Cerebellar nuclear complex (tissue), 1 donor: ENCODE measurements around the gene NEUROD4.

Experiments used
- DNase-seq, 2 experiments: peaks; one replicate each; lab custom pipeline; 2025; lab: John Stamatoyannopoulos, UW

The NEUROD4 gene

DNA sequence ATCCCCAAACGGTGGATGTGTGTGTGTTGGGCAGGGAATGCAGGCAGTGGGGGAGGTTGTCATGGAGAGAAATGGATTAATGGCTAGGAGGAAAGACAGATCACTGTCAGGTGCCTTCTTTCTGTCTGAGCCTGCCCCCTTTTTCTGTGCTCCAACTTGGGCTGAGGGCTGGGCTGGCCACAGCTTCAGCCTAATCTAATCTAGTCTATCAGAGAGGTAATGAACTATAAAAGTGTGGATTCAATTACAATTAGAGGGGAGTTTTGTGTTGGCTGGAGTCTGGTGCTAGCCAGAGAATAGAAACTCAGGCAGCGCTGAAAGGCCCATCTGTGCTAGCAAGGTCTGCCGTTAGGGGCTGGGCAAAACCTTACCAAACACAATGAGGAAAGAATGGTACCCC is 41.2 kb downstream of the NEUROD4 start:
- no peak for DNase-seq

DNA sequence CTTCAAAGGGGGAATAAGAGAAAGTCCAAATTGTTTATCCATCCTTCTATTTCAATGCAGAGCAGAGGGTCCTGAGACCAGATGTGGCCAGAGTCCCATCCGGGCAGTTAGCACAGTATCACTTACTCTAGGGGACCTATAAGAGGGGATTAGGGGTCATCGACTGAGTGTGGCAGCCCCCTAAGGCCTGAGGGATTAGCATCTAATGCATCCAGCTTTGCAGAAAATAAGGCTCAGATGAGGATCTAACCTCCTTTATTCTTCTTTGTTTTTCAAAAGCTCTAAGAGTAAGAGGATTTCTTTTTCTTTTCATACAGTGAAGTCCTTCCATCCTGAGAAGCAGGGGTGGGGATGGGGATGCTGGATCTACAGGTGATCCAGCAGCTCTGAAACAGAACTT is 43.5 kb downstream of the NEUROD4 start:
- no peak for DNase-seq

DNA sequence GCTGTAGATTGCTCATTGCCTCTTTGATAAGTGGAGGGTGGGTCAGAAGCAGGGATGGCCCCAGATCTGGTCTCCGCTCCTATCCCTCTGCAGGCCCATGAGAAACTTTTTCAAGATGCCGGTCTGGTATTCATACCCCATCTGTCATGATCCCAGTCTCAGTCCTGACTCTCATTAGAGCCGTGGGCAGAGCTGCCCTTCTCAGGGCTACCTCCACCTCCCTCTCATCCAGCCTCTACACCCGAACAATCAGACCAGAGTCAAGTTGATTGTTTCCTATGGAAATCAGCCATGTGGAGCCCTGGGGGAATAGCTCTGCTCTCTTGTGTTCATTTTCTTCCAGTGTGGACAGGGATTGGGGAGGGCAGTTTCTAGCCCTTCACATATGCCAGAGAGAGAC is 45.8 kb downstream of the NEUROD4 start:
- no peak for DNase-seq

DNA sequence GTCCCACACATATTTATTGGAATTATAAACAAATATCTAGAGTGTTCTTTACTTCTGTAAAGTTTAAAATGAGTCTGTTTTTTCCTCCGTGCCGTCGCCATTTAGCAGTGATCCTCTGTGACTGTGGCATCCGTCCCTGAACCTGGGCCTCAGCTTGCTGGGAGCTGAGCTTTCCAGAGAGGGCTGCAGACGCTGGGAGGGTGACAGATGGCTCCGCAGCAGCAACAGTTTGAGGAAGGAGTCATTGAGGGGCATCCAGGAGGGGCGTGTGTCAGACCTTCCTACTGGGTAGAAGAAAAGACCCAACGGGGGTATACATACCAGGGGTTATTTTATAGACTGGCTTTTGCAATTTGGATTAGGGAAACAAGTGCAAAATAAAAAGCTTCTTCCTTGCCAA is 47.9 kb downstream of the NEUROD4 start:
- no peak for DNase-seq

DNA sequence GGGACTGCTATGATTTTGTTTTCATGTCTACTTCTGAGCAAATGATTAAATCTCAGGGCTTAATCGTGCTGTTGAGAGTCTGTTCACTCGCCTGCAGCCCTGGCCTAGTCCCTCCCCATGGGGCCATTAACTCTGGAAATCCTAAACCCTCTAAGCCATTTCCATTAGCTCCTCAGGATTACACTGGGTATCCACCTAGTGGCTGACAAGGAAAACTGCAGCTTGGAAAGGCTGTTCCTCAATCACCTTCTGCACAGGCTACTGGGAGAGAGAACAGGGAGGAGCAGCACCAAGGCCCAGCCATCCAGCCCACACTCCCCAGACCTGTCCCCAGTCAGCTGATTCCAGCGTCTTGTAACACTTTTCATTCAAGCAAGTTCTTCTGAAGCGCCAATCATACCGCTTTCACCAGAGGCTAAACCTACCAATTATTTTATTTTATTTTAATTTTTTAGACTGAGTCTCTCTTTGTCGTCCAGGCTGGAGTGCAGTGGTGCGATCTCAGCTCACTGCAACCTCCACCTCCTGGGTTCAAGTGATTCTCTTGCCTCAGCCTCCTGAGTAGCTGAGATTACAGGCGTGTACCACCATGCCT is 48.7 kb downstream of the NEUROD4 start:
- no peak for DNase-seq

DNA sequence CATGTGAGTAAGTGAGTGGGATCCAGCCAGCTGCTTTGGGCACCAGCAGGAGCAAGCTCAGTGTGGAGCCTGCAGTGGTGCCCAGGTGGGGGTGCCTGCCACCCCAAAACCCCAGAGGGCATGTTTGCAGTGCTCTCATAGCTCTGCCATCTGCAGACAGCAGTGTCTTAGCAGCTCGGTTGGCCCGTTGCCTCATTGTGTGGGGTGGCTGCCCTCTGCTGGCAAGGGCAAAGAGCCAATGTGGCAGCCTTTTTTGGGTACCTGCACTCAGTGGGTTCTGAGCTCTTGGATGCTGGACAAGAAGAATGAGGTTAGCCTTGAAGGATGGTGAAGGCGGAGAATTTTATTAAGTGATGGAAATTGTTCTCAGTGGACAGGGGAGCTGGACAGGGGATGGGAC is 52.3 kb downstream of the NEUROD4 start:
- DNase-seq = no peak

DNA sequence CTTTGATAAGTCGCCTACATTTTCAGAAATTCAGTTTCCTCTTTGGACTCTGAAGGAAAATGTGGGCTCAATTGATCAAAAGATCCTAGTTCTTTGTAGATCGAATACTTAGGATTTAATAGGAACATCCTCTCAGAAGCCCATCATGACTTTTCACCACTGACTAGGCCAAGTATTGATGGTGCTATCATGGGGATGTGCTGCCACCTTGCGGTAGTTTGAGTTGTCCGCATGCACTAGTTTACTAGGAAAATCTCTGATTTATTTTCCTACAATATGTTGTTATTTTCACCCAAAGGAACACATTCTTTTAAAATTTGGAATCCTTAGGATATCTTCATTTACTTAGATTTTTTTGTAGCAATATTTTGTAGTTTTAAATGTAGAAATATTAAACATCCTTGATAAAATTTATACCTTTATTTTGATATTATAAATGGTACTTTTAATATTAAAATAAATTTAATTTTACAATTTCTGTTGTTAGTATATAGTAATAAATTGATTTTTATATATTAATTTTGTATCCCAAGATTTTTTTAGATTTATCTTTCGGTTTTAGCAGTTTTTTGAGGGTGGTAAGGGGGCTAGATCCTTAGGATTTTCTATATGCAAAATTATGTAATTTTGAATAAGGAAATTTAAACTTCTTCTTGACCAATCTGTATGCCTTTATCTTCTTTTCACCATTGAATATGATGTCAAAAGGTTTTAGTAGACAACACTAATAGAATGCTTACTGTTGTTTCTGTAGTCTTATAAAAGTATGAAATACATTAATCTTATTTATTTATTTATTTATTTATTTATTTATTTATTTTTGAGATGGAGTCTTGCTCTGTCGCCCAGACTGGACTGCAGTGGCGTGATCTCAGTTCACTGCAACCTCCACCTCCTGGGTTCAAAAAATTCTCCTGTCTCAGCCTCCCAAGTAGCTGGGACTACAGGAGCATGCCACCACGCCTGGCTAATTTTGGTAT is 53.6 kb downstream of the NEUROD4 start:
- DNase-seq = peak in 1 of 2 experiments; percentile 8

DNA sequence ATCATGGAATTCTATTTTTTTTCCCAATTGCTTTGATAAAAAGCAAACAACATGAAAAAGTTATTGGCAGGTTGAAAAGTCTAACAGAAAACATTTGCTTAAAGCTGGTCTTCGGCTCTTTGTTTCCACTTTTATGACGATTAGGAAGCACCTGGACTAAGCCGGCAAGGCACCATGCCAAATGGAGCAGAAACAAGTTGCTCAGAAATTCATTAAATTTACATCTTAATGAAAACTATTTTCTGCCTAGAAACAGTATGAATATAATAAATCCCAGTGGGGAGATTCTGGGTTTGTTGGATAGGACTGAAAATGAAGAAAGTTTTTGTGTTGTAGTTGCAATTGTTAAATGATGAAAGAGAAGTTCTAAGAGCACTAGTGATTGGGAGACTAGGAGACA is 55.0 kb downstream of the NEUROD4 start:
- DNase-seq = no peak
